NCI-H82 (cell line): ENCODE results near the gene CXCL9.
"Not testable (repeated sequence)": the region's sequence is repeated elsewhere in the genome, so short reads cannot be mapped to it uniquely, and the experiment has no call there.

ENCODE experiments used
- DNase-seq: peaks from one replicate; lab custom pipeline; 2025; lab: John Stamatoyannopoulos, UW

Gene CXCL9

GRCh38 chr4:76011700-76012387 is 4.5 kb upstream of the CXCL9 start:
- DNase-seq: no peak

DNA sequence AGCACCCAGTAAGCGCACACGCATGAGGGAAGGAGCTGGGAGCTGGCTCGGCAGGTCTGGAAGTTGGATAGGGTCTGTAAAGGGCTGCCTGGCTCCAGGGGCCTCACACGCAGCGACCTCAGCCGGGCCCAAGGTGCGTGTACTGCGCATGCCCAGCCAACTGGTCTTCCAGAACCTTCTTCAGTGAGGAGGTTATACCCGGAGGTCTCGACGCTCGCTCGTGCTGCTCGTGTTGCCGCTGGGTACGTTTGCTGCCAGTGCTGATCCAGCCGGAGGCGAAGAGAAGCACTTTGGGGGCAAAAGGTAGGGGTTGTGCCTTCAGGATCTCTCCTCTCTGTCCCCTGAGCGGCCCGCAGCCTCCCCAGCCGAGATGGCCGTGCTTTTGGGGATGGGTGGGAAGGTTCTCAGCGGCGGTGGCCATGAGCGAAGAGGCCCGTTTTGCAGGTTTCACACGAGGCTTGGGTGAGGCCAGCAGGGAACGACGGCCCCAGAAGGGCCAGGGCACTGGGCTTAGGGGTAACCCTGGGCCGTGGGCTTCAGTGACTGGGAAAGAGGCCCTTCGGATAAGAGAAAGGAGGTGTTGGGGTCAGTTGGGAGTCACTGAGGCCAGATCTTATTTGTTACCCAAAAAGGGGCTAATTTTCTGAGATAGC is 3.8 kb upstream of the CXCL9 start:
- no peak for DNase-seq

DNA sequence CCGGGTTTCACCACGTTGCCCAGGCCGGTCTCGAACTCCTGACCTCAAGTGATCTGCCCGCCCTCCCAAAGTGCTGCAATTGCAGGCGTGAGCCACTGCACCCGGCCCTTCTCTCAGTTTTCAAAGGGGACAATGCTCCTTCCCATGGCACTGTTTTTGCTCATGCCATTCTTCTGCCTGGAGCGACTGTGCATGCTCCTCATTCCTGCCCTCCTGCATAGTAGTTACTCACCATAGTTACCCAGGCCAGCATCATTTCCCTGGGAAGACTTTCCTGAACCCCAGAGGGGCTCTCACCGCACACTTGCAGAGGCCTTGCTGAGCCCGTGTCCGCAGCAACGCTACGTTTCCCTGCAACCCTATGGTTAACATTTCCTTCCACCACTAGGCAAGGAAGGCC is 3.3 kb upstream of the CXCL9 start:
- DNase-seq: no peak

DNA sequence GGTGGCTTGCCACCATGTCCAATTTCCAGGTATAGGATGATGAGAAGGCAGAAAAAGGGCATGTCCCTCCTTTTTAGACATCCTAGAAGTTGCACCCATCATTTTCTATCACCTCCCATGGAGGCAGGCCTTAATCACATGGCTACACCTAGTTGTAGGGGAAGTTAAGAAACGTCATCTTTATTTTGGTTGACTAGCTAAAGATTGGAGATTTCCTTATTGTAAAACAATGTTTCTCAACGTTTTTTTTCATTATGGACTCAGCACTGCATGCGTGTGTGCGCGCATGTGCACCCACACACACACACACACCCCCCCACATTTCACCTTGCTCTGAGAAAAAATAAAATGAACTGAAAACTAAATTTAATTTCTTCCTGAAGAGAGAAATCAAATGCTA is 2.0 kb upstream of the CXCL9 start:
- DNase-seq: no peak

GRCh38 chr4:76003620-76004019 is 3.7 kb downstream of the CXCL9 start:
- DNase-seq: no peak

GRCh38 chr4:76003035-76003434 is 4.3 kb downstream of the CXCL9 start:
- peak; percentile 19 for DNase-seq

- no peak for DNase-seq
These were observed 5.1 kb downstream of the CXCL9 start for GRCh38 chr4:76002176-76002575.

GRCh38 chr4:76001700-76002099 is 5.6 kb downstream of the CXCL9 start:
- no peak for DNase-seq

DNA sequence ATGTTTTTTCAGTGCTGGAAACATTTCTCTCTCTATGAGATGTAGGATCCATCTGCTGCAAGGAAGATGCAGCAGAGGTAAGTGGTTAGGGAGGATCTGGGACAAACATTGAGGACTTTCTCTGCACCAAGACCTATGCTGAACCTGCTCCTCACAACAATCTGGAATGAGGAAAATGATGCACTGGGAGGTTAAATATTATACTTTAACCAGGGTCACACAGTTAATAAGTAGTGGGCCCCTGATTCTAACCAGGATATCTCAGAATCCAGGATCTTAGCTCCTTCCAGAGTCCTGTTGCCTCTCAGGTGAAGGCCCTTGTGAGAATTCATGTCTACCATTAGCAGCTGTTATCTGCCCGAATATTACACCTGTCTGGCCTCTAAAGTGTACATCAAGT is 7.0 kb downstream of the CXCL9 start:
- DNase-seq: no peak

GRCh38 chr4:75998525-75999147 is 8.7 kb downstream of the CXCL9 start:
- not testable (repeated sequence) for DNase-seq

GRCh38 chr4:75997946-75998345 is 9.4 kb downstream of the CXCL9 start:
- DNase-seq: no peak

DNA sequence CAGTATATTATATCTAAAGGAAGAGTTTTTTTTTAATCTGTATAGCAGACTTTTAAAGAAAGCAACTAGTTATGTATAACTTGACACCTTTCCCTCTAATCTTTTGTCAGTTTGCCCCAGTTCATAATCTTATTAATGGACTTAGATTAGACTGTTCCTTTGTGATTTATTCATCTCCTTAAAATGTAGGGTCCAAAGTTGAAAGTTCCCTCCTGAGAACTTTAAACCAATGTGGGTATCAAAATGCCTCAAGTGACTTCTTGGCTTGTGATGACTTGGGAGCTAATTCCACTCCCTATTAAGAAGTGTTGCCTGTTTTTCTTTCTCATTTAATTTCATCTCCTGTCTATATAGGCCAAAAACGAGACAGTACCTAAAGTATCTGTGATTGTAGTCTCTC is 10.2 kb downstream of the CXCL9 start:
- peak; percentile 44 for DNase-seq

DNA sequence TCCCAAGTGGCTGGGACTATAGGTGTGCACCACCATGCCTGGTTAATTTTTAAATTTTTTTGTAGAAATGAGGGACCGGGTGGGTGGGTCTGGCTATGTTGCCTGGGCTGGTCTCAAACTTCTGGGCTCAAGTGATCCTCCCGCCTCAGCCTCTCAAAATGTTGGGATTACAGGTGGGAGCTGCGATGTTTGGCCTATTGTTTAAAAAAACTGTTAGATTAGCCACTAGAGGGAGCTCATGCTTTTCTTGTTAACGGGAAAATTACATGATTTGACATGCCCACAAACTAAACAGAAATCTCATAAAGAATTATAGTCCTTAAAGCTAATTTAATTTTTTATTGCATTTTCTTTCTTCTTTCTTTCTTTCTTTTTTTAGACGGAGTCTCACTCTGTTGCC is 11.6 kb downstream of the CXCL9 start:
- peak; percentile 84 for DNase-seq

DNA sequence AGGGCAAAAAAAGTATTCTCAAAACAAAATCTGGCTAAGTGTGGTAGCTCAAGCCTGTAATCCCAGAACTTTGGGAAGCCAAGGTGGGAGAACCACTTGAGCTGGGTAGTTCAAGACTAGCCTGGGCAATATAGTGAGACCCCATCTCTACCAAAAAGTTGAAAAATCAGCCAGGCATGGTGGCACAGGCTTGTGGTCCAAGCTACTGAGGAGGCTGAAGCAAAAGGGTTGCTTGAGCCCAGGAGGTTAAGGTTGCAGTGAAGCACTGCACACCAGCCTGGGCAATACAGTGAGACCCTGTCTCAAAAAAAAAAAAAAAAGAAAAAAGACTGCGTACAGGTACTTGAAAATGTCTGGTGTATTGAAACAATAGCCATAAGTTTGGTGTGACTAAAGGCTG is 14.8 kb downstream of the CXCL9 start:
- no peak for DNase-seq

DNA sequence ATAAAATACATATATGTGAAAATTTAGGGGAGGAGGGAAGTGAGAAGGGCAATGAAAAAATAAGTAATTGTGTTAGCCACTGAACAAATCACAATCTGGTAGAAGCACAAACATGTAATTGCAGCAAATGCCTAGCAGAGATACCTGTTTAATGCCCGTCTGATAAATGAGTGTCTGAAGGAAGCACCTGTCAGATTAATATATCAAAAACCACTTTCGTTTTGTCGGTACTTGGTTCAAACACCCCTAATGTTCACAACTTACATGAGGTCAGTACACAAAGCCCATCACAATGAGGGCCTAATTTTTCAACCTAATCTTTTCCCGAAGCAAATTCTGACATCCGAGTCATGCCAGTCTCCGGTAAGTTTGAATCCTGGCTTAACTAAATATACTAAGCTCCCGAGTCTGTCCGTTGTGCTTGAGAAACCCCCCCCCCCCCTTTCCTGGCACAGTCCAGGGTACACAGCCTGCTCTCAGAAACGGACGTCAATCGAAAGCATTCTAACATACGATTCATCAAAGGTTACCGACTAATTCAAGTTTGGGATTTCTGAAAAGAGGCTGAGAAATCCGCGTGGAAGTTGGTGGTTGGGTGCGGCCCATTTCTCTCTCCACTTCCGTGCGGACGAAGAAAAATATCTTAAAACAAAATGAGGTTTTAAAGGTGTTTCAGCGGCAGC is 17.3 kb downstream of the CXCL9 start:
- no peak for DNase-seq

DNA sequence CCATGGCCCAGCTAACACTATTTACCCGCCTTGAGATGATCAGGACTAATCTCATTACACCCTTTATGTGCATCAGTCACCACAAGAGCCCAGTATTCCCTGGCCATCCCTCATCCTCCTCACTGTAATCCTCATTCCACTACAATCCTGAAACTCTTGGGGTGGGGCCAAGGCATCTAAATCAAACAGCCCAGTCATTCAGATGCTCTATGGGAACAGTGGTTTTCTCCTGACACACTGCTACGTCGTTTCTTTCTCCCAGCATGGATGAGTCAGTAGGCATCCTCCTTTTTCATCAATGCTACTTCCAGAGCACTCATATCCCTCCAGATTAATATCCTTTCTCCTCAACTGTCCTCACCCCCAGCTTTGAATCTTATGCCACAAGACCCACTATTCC is 22.2 kb downstream of the CXCL9 start:
- peak; percentile 87 for DNase-seq

- DNase-seq: no peak
These were observed 26.7 kb downstream of the CXCL9 start for GRCh38 chr4:75980576-75980975.

DNA sequence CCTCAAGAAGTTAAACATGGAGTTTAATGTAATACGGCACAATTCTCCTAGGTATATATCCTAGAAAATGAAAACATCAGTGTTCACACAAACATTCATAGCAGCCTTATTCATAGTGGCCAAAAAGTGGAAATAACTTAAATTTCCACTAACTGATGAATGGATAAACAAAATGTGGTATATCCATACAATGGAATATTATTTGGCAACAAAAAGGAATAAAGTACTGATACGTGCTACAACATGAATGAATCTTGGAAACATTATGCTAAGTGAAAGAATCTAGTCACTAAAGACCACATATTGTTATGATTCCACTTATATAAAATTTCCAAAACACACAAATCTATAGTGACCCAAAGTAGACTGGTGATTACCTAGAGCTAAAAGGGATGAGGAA is 31.1 kb downstream of the CXCL9 start:
- no peak for DNase-seq

- DNase-seq: no peak
These were observed 33.5 kb downstream of the CXCL9 start for GRCh38 chr4:75973766-75974165.

DNA sequence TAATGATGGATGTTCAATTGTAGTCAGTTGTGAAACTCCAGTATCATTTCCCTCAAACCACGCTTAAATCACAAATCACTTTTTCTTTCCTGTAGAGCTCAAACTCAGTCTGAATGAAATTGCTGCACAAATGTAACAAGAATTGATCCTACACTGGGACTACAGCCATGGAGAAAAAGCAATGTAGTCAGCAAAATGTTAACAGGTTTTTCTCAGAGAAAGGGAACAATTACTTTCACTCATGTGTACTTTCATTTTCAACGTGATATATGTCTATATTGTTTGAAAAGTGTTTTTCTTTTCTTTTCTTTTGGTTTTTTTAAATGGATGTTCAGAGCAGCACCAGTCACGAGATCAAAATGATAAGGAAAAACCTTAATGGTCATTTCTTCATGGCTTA is 39.2 kb downstream of the CXCL9 start:
- DNase-seq: no peak

DNA sequence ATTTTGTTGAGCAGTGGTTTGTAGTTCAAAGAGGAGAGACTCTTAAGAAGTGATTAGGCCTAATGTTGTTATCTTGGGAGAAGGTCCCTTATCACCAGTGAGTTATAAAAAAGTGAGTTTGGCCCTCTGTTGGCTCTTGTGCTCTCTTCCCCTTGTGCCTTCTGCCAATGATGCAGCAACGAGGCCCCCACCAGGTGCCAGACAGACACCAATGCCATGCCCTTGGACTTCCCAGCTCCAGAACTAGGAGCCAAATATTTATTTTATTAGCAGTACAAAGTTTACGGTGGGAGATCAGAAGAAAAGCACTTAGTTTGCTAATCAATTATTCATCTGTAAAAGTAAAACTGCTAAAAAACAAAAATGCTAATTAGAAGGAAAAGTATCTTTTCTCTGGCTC is 43.8 kb downstream of the CXCL9 start:
- no peak for DNase-seq

DNA sequence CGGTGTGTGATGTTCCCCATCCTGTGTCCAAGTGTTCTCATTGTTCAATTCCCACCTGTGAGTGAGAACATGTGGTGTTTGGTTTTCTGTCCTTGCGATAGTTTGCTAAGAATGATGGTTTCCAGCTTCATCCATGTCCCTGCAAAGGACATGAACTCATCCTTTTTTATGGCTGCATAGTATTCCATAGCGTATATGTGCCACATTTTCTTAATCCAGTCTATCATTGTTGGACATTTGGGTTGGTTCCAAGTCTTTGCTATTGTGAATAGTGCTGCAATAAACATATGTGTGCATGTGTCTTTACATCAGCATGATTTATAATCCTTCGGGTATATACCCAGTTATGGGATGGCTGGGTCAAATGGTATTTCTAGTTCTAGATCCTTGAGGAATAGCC is 45.2 kb downstream of the CXCL9 start:
- not testable (repeated sequence) for DNase-seq

DNA sequence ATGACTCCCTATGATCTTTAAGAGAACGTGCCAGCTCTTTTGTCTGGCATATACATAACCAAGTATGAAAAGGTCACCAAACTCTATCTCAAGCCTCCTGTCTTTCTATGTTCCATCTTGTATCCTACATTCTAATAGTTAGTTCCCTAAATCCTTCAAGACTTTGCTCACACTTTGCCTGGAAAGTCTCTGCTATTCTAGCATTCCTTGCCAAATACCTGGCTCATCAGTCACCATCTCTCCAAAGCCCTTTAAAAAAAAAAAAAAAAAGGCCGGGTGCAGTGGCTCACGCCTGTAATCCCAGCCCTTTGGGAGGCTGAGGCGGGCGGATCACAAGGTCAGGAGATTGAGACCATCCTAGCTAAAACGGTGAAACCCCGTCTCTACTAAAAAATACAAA is 48.8 kb downstream of the CXCL9 start:
- not testable (repeated sequence) for DNase-seq
